Gastroesophageal sphincter (tissue), 4 donors: ENCODE measurements around the gene LIPC. TPM values are rescaled to one million over a fixed set of nuclear protein-coding genes. Genes with fewer than 3 reads are reported as not detected.

ENCODE experiments used
- ATAC-seq: fragments of 150-250 bp; one replicate; pipeline ENCODE4 v1.9.1; 2016; ENCODE audit warnings: mild to moderate bottlenecking, moderate library complexity
- H3K27ac ChIP-seq, 4 donors: fragments of 200-600 bp; sonication (generic) in 3 of 4; 1 replicate in 3 of 4; 2 replicates in 1 of 4; pipeline ENCODE4 v1.5.1; 2016 to 2019
- H3K27me3 ChIP-seq: fragments of 200-600 bp; sonication (generic); one replicate; pipeline ENCODE4 v1.5.1; 2019
- H3K36me3 ChIP-seq, 2 donors: fragments of 200-600 bp; sonication (generic); one replicate each; pipeline ENCODE4 v1.5.1; 2019; ENCODE audit warnings: control low read depth in 1 of 2
- H3K4me1 ChIP-seq, 3 donors: fragments of 200-600 bp; sonication (generic); 1 replicate in 2 of 3; 2 replicates in 1 of 3; pipeline ENCODE4 v1.5.1; 2016 to 2019; ENCODE audit warnings: control low read depth in 2 of 3
- H3K4me3 ChIP-seq, 2 donors: fragments of 200-600 bp; sonication (generic); one replicate each; pipeline ENCODE4 v1.5.1; 2019; ENCODE audit warnings: mild to moderate bottlenecking in 1 of 2, moderate library complexity in 1 of 2
- H3K9me3 ChIP-seq, 3 donors: fragments of 200-600 bp; sonication (generic); one replicate each; pipeline ENCODE4 v1.5.1; 2017 to 2019; ENCODE audit warnings: control low read depth in 2 of 3
- CTCF ChIP-seq, 4 experiments: fragments of 200-600 bp in 2 of 4; fragments of 450-650 bp in 2 of 4; sonication (generic) in 1 of 4; IDR thresholded peaks; one replicate each; pipeline ENCODE4 v1.5.1; 2017 to 2019; ENCODE audit warnings: antibody characterized with exemption in 4 of 4, mild to moderate bottlenecking in 2 of 4, moderate library complexity in 2 of 4
- EP300 ChIP-seq: sonication (generic); formaldehyde crosslinking; IDR thresholded peaks from one replicate; pipeline ENCODE4 v1.6.1; 2017; ENCODE audit warnings: antibody characterized with exemption, mild to moderate bottlenecking
- POLR2A ChIP-seq, 2 donors: fragments of 450-650 bp; IDR thresholded peaks; one replicate each; pipeline ENCODE4 v1.6.1; 2017; ENCODE audit warnings: antibody characterized with exemption in 2 of 2, mild to moderate bottlenecking in 2 of 2, moderate library complexity in 1 of 2
- POLR2AphosphoS5 ChIP-seq: sonication (generic); formaldehyde crosslinking; IDR thresholded peaks from one replicate; pipeline ENCODE4 v1.6.1; 2017; ENCODE audit warnings: antibody characterized with exemption
- WGBS, 2 donors: methylation state at CpG; one replicate each; pipeline ENCODE4 v1.1.5; 2018; ENCODE audit warnings: low coverage in 1 of 2; 5-methylcytosine and 5-hydroxymethylcytosine counted together
- total RNA-seq, 4 donors: library from RNA; depleted of rRNA; stranded (reverse); fragments of >200 nt; gene quantifications; one replicate each; pipeline ENCODE4 v1.1.0, GENCODE V29; 2016

LIPC gene
- total RNA-seq, 4 donors from 2014 or later: 0.32 to 0.50 TPM; not detected in 2

DNA sequence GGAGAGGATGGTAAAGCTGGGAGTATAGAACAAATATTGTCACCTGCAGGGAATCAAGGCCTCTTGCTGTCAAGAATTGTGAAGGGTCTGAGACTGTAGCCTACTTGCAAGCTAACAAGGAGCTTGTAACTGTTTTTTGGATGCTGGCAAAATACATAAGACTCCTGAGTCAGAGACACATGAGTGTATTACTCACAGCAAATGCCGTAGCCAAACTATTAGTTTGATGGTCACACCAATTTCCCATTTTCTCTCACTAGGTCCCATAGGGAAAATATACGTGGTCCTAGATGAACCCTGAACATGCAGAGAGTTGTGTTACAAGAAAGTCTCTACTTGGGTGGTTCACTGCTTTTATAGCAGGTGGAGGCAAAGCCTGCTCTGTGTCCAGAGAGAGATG, 44.7 kb upstream of the LIPC start:
- Histone ChIP-seq H3K9me3 (no peaks in the 10 kb centered on the region), H3K27me3 (no peaks in the 10 kb centered on the region), H3K36me3 (no peaks in the 10 kb centered on the region), H3K4me3 (no peak overlapping the region), H3K27ac (no peak overlapping the region), H3K4me1 (no peaks in the 10 kb centered on the region)
- 62 to 80% methylated on average over 2 of the region's 2 CpGs for WGBS, 2 donors
- peak; percentile 48 for ATAC-seq
- TF ChIP-seq EP300 (no peak), POLR2A (IDR thresholded peaks at IDR 0.05) (no peak), POLR2AphosphoS5 (no peak)

GRCh38 chr15:58388211-58388610, 43.6 kb upstream of the LIPC start:
- 91 to 93% methylated on average over 7 of the region's 7 CpGs for WGBS, 2 donors
- no peaks in the 10 kb centered on the region for H3K9me3 ChIP-seq
- no peak overlapping the region for H3K4me3 ChIP-seq
- no peak for TF ChIP-seq POLR2A (IDR thresholded peaks at IDR 0.05)
- no peak overlapping the region for H3K27ac ChIP-seq
- H3K36me3 ChIP-seq: no peaks in the 10 kb centered on the region
- no peaks in the 10 kb centered on the region for H3K4me1 ChIP-seq
- H3K27me3 ChIP-seq: no peaks in the 10 kb centered on the region
- no peak for ATAC-seq

DNA sequence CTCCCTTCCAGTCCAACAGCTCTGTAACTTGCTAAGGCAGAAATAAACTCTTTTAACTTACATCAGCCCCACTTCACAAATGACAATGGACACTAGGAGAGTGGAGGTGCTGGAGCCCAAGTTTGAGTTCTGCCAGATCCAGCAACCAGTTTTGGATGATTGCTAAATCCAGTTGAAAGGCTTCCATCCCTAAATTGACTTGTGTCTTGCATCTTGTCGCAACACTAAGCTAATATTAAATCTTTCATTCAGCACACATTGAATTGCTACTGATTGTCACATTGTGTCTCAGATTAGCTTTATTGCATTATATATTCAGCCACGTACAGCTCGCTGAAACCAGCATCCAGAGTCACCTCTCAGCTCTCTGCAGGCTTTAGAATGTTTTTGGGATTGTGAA, 41.7 kb upstream of the LIPC start:
- H3K27ac ChIP-seq: no peak overlapping the region
- H3K36me3 ChIP-seq: no peaks in the 10 kb centered on the region
- H3K4me3 ChIP-seq: no peak overlapping the region
- ATAC-seq: no peak
- H3K27me3 ChIP-seq: no peaks in the 10 kb centered on the region
- 90 to 94% methylated on average over 3 of the region's 3 CpGs for WGBS, 2 donors
- no peaks in the 10 kb centered on the region for H3K9me3 ChIP-seq
- no peak for TF ChIP-seq POLR2AphosphoS5
- TF ChIP-seq EP300: no peak
- no peak for TF ChIP-seq CTCF (IDR thresholded peaks at IDR 0.05)
- TF ChIP-seq POLR2A (IDR thresholded peaks at IDR 0.05): no peak
- no peaks in the 10 kb centered on the region for H3K4me1 ChIP-seq

GRCh38 chr15:58390655-58391054, 41.1 kb upstream of the LIPC start:
- H3K9me3 ChIP-seq: no peaks in the 10 kb centered on the region
- no peak overlapping the region for H3K27ac ChIP-seq
- no peaks in the 10 kb centered on the region for H3K36me3 ChIP-seq
- no peaks in the 10 kb centered on the region for H3K4me1 ChIP-seq
- no peak for ATAC-seq
- H3K27me3 ChIP-seq: no peaks in the 10 kb centered on the region
- TF ChIP-seq CTCF (IDR thresholded peaks at IDR 0.05) (no peak), EP300 (no peak)
- no peak overlapping the region for H3K4me3 ChIP-seq
- WGBS, 2 donors: 62 to 65% methylated on average over 5 of the region's 5 CpGs

- no peak overlapping the region for H3K27ac ChIP-seq
- TF ChIP-seq POLR2AphosphoS5: no peak
- no peak for TF ChIP-seq CTCF (IDR thresholded peaks at IDR 0.05)
- no peak for TF ChIP-seq POLR2A (IDR thresholded peaks at IDR 0.05)
- TF ChIP-seq EP300: no peak
- WGBS, 2 donors: 77 to 89% methylated on average over 5 to 6 of the region's 6 CpGs
- no peaks in the 10 kb centered on the region for H3K27me3 ChIP-seq
- no peaks in the 10 kb centered on the region for H3K4me1 ChIP-seq
- H3K36me3 ChIP-seq: no peaks in the 10 kb centered on the region
- H3K9me3 ChIP-seq: no peaks in the 10 kb centered on the region
- H3K4me3 ChIP-seq: no peak overlapping the region
- no peak for ATAC-seq
These were observed 40.7 kb upstream of the LIPC start for GRCh38 chr15:58391088-58391487.

DNA sequence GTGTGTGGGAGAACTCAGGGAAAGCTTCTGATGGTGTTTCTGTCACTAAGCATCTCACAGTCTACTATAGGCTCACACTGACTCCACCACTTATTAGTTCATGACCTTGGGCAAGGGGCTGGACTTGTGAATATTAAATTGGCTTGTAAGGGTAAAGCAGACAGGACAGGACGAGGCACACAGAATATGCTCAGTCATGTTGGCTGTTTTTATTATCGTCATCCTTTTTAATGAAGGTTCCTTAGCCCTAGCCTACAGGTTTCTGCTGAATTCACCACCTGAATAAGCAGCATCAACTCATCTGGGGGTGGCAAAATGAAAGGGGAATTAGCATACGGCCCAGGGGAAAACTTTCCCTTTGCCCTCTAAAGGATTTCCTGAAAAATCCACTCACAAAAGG, 39.6 kb upstream of the LIPC start:
- no peak for TF ChIP-seq POLR2A (IDR thresholded peaks at IDR 0.05)
- no peak for TF ChIP-seq EP300
- no peak for TF ChIP-seq POLR2AphosphoS5
- no peak for TF ChIP-seq CTCF (IDR thresholded peaks at IDR 0.05)
- no peak overlapping the region for H3K27ac ChIP-seq
- H3K36me3 ChIP-seq: no peaks in the 10 kb centered on the region
- WGBS, 2 donors: 79 to 93% methylated on average over 3 of the region's 3 CpGs
- H3K4me1 ChIP-seq: no peaks in the 10 kb centered on the region
- no peaks in the 10 kb centered on the region for H3K9me3 ChIP-seq
- no peaks in the 10 kb centered on the region for H3K27me3 ChIP-seq
- ATAC-seq: no peak
- no peak overlapping the region for H3K4me3 ChIP-seq
